Myocyte (in vitro differentiated cells): ENCODE measurements around the gene BMP2. TPM values are rescaled to one million over a fixed set of nuclear protein-coding genes. Genes with fewer than 3 reads are reported as not detected.

Source experiments
- DNase-seq: peaks from one replicate; pipeline ENCODE4 v3.0.0-alpha.2; 2012; ENCODE audit warnings: low read depth
- total RNA-seq: library from RNA; depleted of rRNA; stranded (reverse); fragments of >200 nt; gene quantifications from 2 replicates; pipeline ENCODE4 v1.2.3, GENCODE V29; 2014

BMP2 gene
- total RNA-seq, 1 donor from 2014 or later: 2.7 TPM

DNA sequence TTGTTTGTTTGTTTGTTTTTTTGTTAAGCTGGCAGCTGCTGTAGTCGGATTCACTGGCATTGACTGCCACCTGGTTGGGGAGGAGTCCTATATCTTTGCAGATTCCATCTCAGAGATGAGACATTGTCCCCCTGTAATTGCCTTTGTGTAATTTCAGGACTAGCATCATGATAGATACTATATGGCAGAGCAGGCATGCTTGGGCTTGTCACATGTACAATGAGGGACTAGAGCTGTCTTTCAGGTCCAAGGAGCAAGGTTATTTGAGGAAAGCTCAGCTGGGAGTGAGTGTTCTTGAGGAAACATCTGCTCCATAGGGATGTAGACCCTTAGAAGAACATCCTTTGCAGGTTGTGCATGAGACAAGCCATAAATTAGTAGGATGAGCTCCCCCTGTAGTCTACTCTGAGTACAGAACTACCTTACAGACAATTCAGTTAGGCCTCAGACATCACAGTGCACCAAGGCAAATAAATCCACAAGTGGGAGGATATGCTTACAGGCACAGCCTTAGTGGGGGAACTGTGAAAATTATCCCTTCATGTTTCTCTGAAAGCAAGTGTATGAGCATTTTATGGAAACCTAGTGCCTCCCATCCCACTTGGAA is 62.1 kb downstream of the BMP2 start:
- DNase-seq: no peak
